HS-27A (cell line): ENCODE measurements around the gene SF3B5.
"Not testable (repeated sequence)": the region's sequence is repeated elsewhere in the genome, so short reads cannot be mapped to it uniquely, and the experiment has no call there.

Experiments used
- DNase-seq: peaks from one replicate; pipeline ENCODE4 v3.0.0-alpha.2; 2012; ENCODE audit warnings: low read depth, missing footprints

Gene SF3B5

GRCh38 chr6:144095134-144096002 lies at the start of gene SF3B5:
Gene SF3B5, minus strand, starts transcription at chr6:144095573. Its CDS starts 76 bp downstream, at chr6:144095497.
- DNase-seq = peak; percentile 99

- DNase-seq = no peak
These were observed 49.6 kb upstream of the SF3B5 start for GRCh38 chr6:144144996-144145395.

GRCh38 chr6:144143878-144144277 lies 48.5 kb upstream of the SF3B5 start:
- DNase-seq = no peak

- DNase-seq = no peak
These were observed 47.7 kb upstream of the SF3B5 start for GRCh38 chr6:144143106-144143505.

GRCh38 chr6:144141470-144141869 lies 46.1 kb upstream of the SF3B5 start:
- DNase-seq = no peak

- no peak for DNase-seq
These were observed 45.5 kb upstream of the SF3B5 start for GRCh38 chr6:144140867-144141266.

GRCh38 chr6:144139817-144140216 lies 44.4 kb upstream of the SF3B5 start:
- no peak for DNase-seq

GRCh38 chr6:144138542-144138941 lies 43.2 kb upstream of the SF3B5 start:
- no peak for DNase-seq

- DNase-seq = no peak
These were observed 39.4 kb upstream of the SF3B5 start for GRCh38 chr6:144134737-144135136.

- DNase-seq = peak; percentile 46
These were observed 38.8 kb upstream of the SF3B5 start for GRCh38 chr6:144134176-144134575.

- DNase-seq = no peak
These were observed 38.0 kb upstream of the SF3B5 start for GRCh38 chr6:144133225-144133821.

GRCh38 chr6:144132167-144132690 lies 36.9 kb upstream of the SF3B5 start:
- DNase-seq = not testable (repeated sequence)

- peak; percentile 79 for DNase-seq
These were observed 35.9 kb upstream of the SF3B5 start for GRCh38 chr6:144131248-144131709.

- DNase-seq = no peak
These were observed 34.1 kb upstream of the SF3B5 start for GRCh38 chr6:144129469-144129868.

GRCh38 chr6:144127097-144127496 lies 31.7 kb upstream of the SF3B5 start:
- DNase-seq = no peak

- DNase-seq = no peak
These were observed 28.5 kb upstream of the SF3B5 start for GRCh38 chr6:144123836-144124235.

- DNase-seq = no peak
These were observed 28.0 kb upstream of the SF3B5 start for GRCh38 chr6:144123421-144123820.

- DNase-seq = no peak
These were observed 27.5 kb upstream of the SF3B5 start for GRCh38 chr6:144122861-144123260.

- no peak for DNase-seq
These were observed 24.0 kb upstream of the SF3B5 start for GRCh38 chr6:144119376-144119775.

- no peak for DNase-seq
These were observed 19.8 kb upstream of the SF3B5 start for GRCh38 chr6:144115219-144115618.

- DNase-seq = no peak
These were observed 18.0 kb upstream of the SF3B5 start for GRCh38 chr6:144113366-144113765.

- no peak for DNase-seq
These were observed 14.8 kb upstream of the SF3B5 start for GRCh38 chr6:144110210-144110609.

- no peak for DNase-seq
These were observed 10.8 kb upstream of the SF3B5 start for GRCh38 chr6:144106206-144106605.
